K562 (cell line): ENCODE results near the gene TMEM86A. TPM values are rescaled to one million over a fixed set of nuclear protein-coding genes. Genes with fewer than 3 reads are reported as not detected.

Source experiments
- CEBPZ ChIP-seq: fragments of 150-350 bp; IDR thresholded peaks from 2 replicates; pipeline ENCODE4 v1.6.1; 2014; ENCODE audit warnings: low read depth, mild to moderate bottlenecking, low read length, borderline replicate concordance
- FOXM1 ChIP-seq, 2 experiments: fragments of 450-650 bp in 1 of 2; sonication (generic) in 1 of 2; formaldehyde crosslinking in 1 of 2; IDR thresholded peaks; 2 replicates each; pipeline versions ENCODE4 v1.6.1 to v1.9.0; 2017 to 2022; ENCODE audit warnings: low read depth in 2 of 2, mild to moderate bottlenecking in 2 of 2, missing genetic modification reagents in 1 of 2, moderate library complexity in 1 of 2
- JUN ChIP-seq, 2 experiments: sonication (generic) in 1 of 2; formaldehyde crosslinking in 1 of 2; IDR thresholded peaks; 2 replicates each; pipeline versions ENCODE4 v1.6.1 to v1.8.0; 2012 to 2022; ENCODE audit warnings: borderline replicate concordance in 2 of 2, mild to moderate bottlenecking in 2 of 2, improper control_type of control experiment in 1 of 2, low read depth in 1 of 2, low read length in 1 of 2, missing genetic modification reagents in 1 of 2
- KDM1A ChIP-seq, 2 experiments: fragments of 450-650 bp; IDR thresholded peaks; 2 replicates each; pipeline ENCODE4 v1.6.1; 2016; ENCODE audit warnings: mild to moderate bottlenecking in 2 of 2
- MEF2D ChIP-seq: conservative IDR thresholded peaks from 2 replicates; pipeline ENCODE4 v1.6.1; 2016; ENCODE audit warnings: low read depth, missing genetic modification characterization, missing compliant biosample characterization
- MNT ChIP-seq, 2 experiments: fragments of 450-650 bp; conservative IDR thresholded peaks; 2 replicates each; pipeline ENCODE4 v1.6.1; 2017; ENCODE audit warnings: mild to moderate bottlenecking in 2 of 2, moderate library complexity in 2 of 2
- NCOA1 ChIP-seq: fragments of 450-650 bp; IDR thresholded peaks from 2 replicates; pipeline ENCODE4 v1.6.1; 2016; ENCODE audit warnings: low read depth
- NFIC ChIP-seq: fragments of 450-650 bp; IDR thresholded peaks from 2 replicates; pipeline ENCODE4 v1.6.1; 2017; ENCODE audit warnings: mild to moderate bottlenecking, inconsistent platforms
- SMAD4 ChIP-seq: fragments of 250-450 bp; sonication (Bioruptor Pico); conservative IDR thresholded peaks from 2 replicates; pipeline ENCODE4 v1.8.0; 2021; ENCODE audit warnings: inconsistent platforms, mild to moderate bottlenecking, moderate library complexity
- SMARCA4 ChIP-seq: fragments of 450-650 bp; IDR thresholded peaks from 2 replicates; pipeline ENCODE4 v1.6.1; 2016
- STAT5A ChIP-seq: IDR thresholded peaks from 2 replicates; pipeline ENCODE4 v1.6.1; 2012; ENCODE audit warnings: low read length, inconsistent platforms, borderline replicate concordance
- TEAD1 ChIP-seq, 2 experiments: fragments of 450-650 bp in 1 of 2; sonication (generic) in 1 of 2; formaldehyde crosslinking; IDR thresholded peaks; 2 replicates each; pipeline versions ENCODE4 v1.4.0 to v1.8.0; 2020 to 2022; ENCODE audit warnings: mild to moderate bottlenecking in 2 of 2, missing genetic modification reagents in 1 of 2
- TRIM24 ChIP-seq, 2 experiments: fragments of 450-650 bp; IDR thresholded peaks; 2 replicates each; pipeline ENCODE4 v1.6.1; 2016
- ZNF766 ChIP-seq: fragments of 200-800 bp; sonication (Bioruptor generic); conservative IDR thresholded peaks from 2 replicates; pipeline ENCODE4 v1.6.1; 2016; ENCODE audit warnings: missing genetic modification characterization, missing compliant biosample characterization
- polyA plus RNA-seq, 8 experiments: library from polyadenylated mRNA; depleted of rRNA in 4 of 8; stranded (reverse) in 5 of 8; unstranded in 3 of 8; fragments of >200 nt; fragmentation: Nextera tagmentation in 2 of 8; fragmentation: Illumina TruSeq in 1 of 8; extraction: Ambion mirVana in 2 of 8; extraction: Trizol in 1 of 8; gene quantifications; 2 replicates each; pipeline versions ENCODE4 v1.2.1 to v1.2.3, GENCODE V29; 2011 to 2014; ENCODE audit warnings: inconsistent platforms in 1 of 8, missing spikeins in 1 of 8
- total RNA-seq, 7 experiments: library from RNA; depleted of rRNA in 6 of 7; stranded (reverse); fragments of >200 nt in 6 of 7; fragmentation: Illumina TruSeq in 2 of 7; extraction: Trizol in 2 of 7; gene quantifications; 2 replicates each; pipeline versions ENCODE4 v1.2.1 to v1.2.3, GENCODE V29; 2011 to 2021; ENCODE audit warnings: low replicate concordance in 1 of 7

Gene TMEM86A
- total and polyA plus RNA-seq, 9 of the 15 experiments (the other 6 are each of a cell fraction or from before 2014, with no cell fraction given): 0.22 to 1.3 (median 0.40) TPM; not detected in 2

- TF ChIP-seq CEBPZ (no peak), TEAD1 (CRISPR knock-in tag; IDR thresholded peaks at IDR 0.05) (peak; percentile 50 to 71; a peak in 3 of 4 replicates), KDM1A (IDR thresholded peaks at IDR 0.05) (peak; percentile 21 to 67; a peak in 2 of 4 replicates), SMARCA4 (peak; percentile 89), NFIC (peak; percentile 34; the same call in 1 of the 2 replicates), ZNF766 (CRISPR knock-in tag) (0 out of 2 replicates have a peak, but pooled peaks have one; percentile 57), TRIM24 (IDR thresholded peaks at IDR 0.05) (peak; percentile 67 to 82; a peak in 3 of 4 replicates), MEF2D (no peak), STAT5A (peak; percentile 81), MNT (conservative IDR thresholded peaks at IDR 0.05) (0 out of 4 replicates have a peak, but pooled peaks of 1 of the 2 experiments have one; percentile 23), FOXM1 (IDR thresholded peaks at IDR 0.05; ENCODE audit: low read depth) (peak; percentile 73; the same call in 1 of the 2 replicates), FOXM1 (CRISPR knock-in tag; IDR thresholded peaks at IDR 0.05; ENCODE audit: low read depth) (no peak), SMAD4 (CRISPR knock-in tag) (peak; percentile 83; the same call in 1 of the 2 replicates), NCOA1 (peak; percentile 23; the same call in 1 of the 2 replicates), JUN (IDR thresholded peaks at IDR 0.05; ENCODE audit: borderline replicate concordance, low read depth, low read length) (no peak), JUN (CRISPR knock-in tag; IDR thresholded peaks at IDR 0.05; ENCODE audit: borderline replicate concordance) (no peak)
Observed at GRCh38 chr11:18692941-18693760, 5.4 kb upstream of the TMEM86A start (continued).
